ENCODE data around the gene WEE1.

The WEE1 gene

GRCh38 chr11:9573052-9573774, at the start of gene WEE1:
TSS of gene WEE1 (plus strand) at chr11:9573670. CDS start at chr11:9573934, 264 bp downstream.
- POLR2A ChIA-PET = interaction anchor here (0.6 to 4.2 kb wide), 15 partner anchors 7 to 369 kb away, joined by 3 to 25 read pairs (median 6); partner anchors contain the start of gene ZNF143
- peak; percentile 94 for DNase-seq (ENCODE audit: extremely low spot score)
- CTCF ChIA-PET = no interaction called here
- TF ChIP-seq ARNT (IDR thresholded peaks at IDR 0.05) = no peak
- TF ChIP-seq FOXK2 (IDR thresholded peaks at IDR 0.05) = no peak
- no peak for TF ChIP-seq SP1 (IDR thresholded peaks at IDR 0.05)
- peak; percentile 76; the same call in 1 of the 2 replicates for TF ChIP-seq ELF4 (IDR thresholded peaks at IDR 0.05)
- TF ChIP-seq CTBP1 (IDR thresholded peaks at IDR 0.05; ENCODE audit: borderline replicate concordance) = no peak
- no peak for TF ChIP-seq TARDBP (IDR thresholded peaks at IDR 0.05)
- peak; percentile 97 for TF ChIP-seq FOXM1 (IDR thresholded peaks at IDR 0.05; ENCODE audit: borderline replicate concordance)
- TF ChIP-seq ZNF384 (IDR thresholded peaks at IDR 0.05) = peak; percentile 84
- peak; percentile 58 for TF ChIP-seq L3MBTL2 (conservative IDR thresholded peaks at IDR 0.05)

- DNase-seq (ENCODE audit: extremely low spot score) = no peak
- TF ChIP-seq ELF4 (IDR thresholded peaks at IDR 0.05) (no peak), FOXA1 (IDR thresholded peaks at IDR 0.05) (no peak), SP1 (IDR thresholded peaks at IDR 0.05) (no peak), BHLHE40 (IDR thresholded peaks at IDR 0.05; ENCODE audit: borderline replicate concordance) (no peak), L3MBTL2 (conservative IDR thresholded peaks at IDR 0.05) (no peak), PKNOX1 (IDR thresholded peaks at IDR 0.05) (no peak), SUZ12 (IDR thresholded peaks at IDR 0.05) (no peak), NFRKB (IDR thresholded peaks at IDR 0.05) (no peak), LEF1 (IDR thresholded peaks at IDR 0.05; ENCODE audit: borderline replicate concordance) (no peak), HDGF (IDR thresholded peaks at IDR 0.05; ENCODE audit: borderline replicate concordance) (no peak), FOXM1 (IDR thresholded peaks at IDR 0.05; ENCODE audit: borderline replicate concordance) (no peak), ARNT (IDR thresholded peaks at IDR 0.05) (no peak), ZNF384 (IDR thresholded peaks at IDR 0.05) (no peak), CTBP1 (IDR thresholded peaks at IDR 0.05; ENCODE audit: borderline replicate concordance) (no peak), TARDBP (IDR thresholded peaks at IDR 0.05) (no peak), FOXK2 (IDR thresholded peaks at IDR 0.05) (no peak)
- POLR2A ChIA-PET = no interaction called here
- CTCF ChIA-PET = interaction anchor here (1.2 kb wide), 1 partner anchor 18 kb away, joined by 3 read pairs; no protein-coding TSS in a partner anchor
Measured at GRCh38 chr11:9524001-9524400, 49.5 kb upstream of the WEE1 start.

- ChIA-PET POLR2A (no interaction called here), CTCF (interaction anchor here (0.7 to 2.2 kb wide), 3 partner anchors 10 to 466 kb away, joined by 3 to 11 read pairs (median 3); no protein-coding TSS in a partner anchor)
- DNase-seq (ENCODE audit: extremely low spot score) = no peak
- TF ChIP-seq SUZ12 (IDR thresholded peaks at IDR 0.05) (no peak), FOXA1 (IDR thresholded peaks at IDR 0.05) (no peak), ELF4 (IDR thresholded peaks at IDR 0.05) (no peak), CTBP1 (IDR thresholded peaks at IDR 0.05; ENCODE audit: borderline replicate concordance) (no peak), BHLHE40 (IDR thresholded peaks at IDR 0.05; ENCODE audit: borderline replicate concordance) (no peak), ZNF384 (IDR thresholded peaks at IDR 0.05) (no peak), LEF1 (IDR thresholded peaks at IDR 0.05; ENCODE audit: borderline replicate concordance) (no peak)
Measured at GRCh38 chr11:9525116-9525515, 48.4 kb upstream of the WEE1 start.

GRCh38 chr11:9527481-9528135, 45.9 kb upstream of the WEE1 start:
- no peak for DNase-seq (ENCODE audit: extremely low spot score)
- POLR2A ChIA-PET = interaction anchor here (4.0 kb wide), 1 partner anchor 45 kb away, joined by 19 read pairs; the partner anchor contains the start of gene WEE1
- CTCF ChIA-PET = no interaction called here
- TF ChIP-seq LEF1 (IDR thresholded peaks at IDR 0.05; ENCODE audit: borderline replicate concordance) (no peak), PKNOX1 (IDR thresholded peaks at IDR 0.05) (peak; percentile 52; the same call in 1 of the 2 replicates)

GRCh38 chr11:9528136-9528501, 45.4 kb upstream of the WEE1 start:
- no peak for TF ChIP-seq FOXK2 (IDR thresholded peaks at IDR 0.05)
- TF ChIP-seq ARNT (IDR thresholded peaks at IDR 0.05) = no peak
- no peak for TF ChIP-seq CTBP1 (IDR thresholded peaks at IDR 0.05; ENCODE audit: borderline replicate concordance)
- TF ChIP-seq FOXM1 (IDR thresholded peaks at IDR 0.05; ENCODE audit: borderline replicate concordance) = no peak
- TF ChIP-seq ELF4 (IDR thresholded peaks at IDR 0.05) = no peak
- no peak for TF ChIP-seq NFRKB (IDR thresholded peaks at IDR 0.05)
- no peak for TF ChIP-seq LEF1 (IDR thresholded peaks at IDR 0.05; ENCODE audit: borderline replicate concordance)
- ChIA-PET POLR2A (interaction anchor here (0.7 to 4.0 kb wide), 4 partner anchors 38 to 67 kb away, joined by 4 to 19 read pairs (median 5); partner anchors contain the start of genes WEE1 and ZNF143), CTCF (no interaction called here)
- no peak for DNase-seq (ENCODE audit: extremely low spot score)

- TF ChIP-seq PKNOX1 (IDR thresholded peaks at IDR 0.05) (peak; percentile 69), CTBP1 (IDR thresholded peaks at IDR 0.05; ENCODE audit: borderline replicate concordance) (peak; percentile 28; the same call in 1 of the 2 replicates), ZNF384 (IDR thresholded peaks at IDR 0.05) (peak; percentile 83), TARDBP (IDR thresholded peaks at IDR 0.05) (no peak)
- ChIA-PET POLR2A (interaction anchor here (0.7 to 4.0 kb wide), 5 partner anchors 38 to 264 kb away, joined by 3 to 19 read pairs (median 5); partner anchors contain the start of genes WEE1 and ZNF143), CTCF (no interaction called here)
- peak; percentile 52 for DNase-seq (ENCODE audit: extremely low spot score)
Measured at GRCh38 chr11:9528573-9529333, 44.7 kb upstream of the WEE1 start.

Data from HEK293T (cell line).